GM23338 (cell line): ENCODE data around the gene MIEN1. TPM values are rescaled to one million over a fixed set of nuclear protein-coding genes. Genes with fewer than 3 reads are reported as not detected.

ENCODE experiments used
- ATAC-seq: fragments of 200-7000 bp; cut with Tn5 transposase; 3 replicates; pipeline ENCODE4 v1.9.1; 2020
- DNase-seq: peaks from one replicate; pipeline ENCODE4 v3.0.0-alpha.2; 2015; ENCODE audit warnings: low spot score
- H2AFZ ChIP-seq: fragments of 200-600 bp; sonication (generic); 2 replicates; pipeline ENCODE4 v1.8.0; 2016; ENCODE audit warnings: antibody characterized with exemption, mild to moderate bottlenecking, moderate library complexity
- H3F3A ChIP-seq: fragments of 200-600 bp; sonication (generic); replicated peaks from 2 replicates; pipeline ENCODE4 v1.8.0; 2017; ENCODE audit warnings: antibody characterized with exemption, mixed run types, low read depth
- H3K27ac ChIP-seq: fragments of 200-600 bp; sonication (generic); 2 replicates; pipeline ENCODE4 v1.6.1; 2016; ENCODE audit warnings: low read depth
- H3K27me3 ChIP-seq: fragments of 200-600 bp; sonication (generic); 2 replicates; pipeline ENCODE4 v1.8.0; 2016; ENCODE audit warnings: mild to moderate bottlenecking, mixed run types, moderate library complexity; ENCODE audit not compliant: insufficient read depth
- H3K36me3 ChIP-seq: fragments of 200-600 bp; sonication (generic); 2 replicates; pipeline ENCODE4 v1.8.0; 2016; ENCODE audit warnings: mild to moderate bottlenecking; ENCODE audit not compliant: insufficient read depth
- H3K4me1 ChIP-seq: fragments of 200-600 bp; sonication (generic); 2 replicates; pipeline ENCODE4 v1.8.0; 2016; ENCODE audit warnings: mild to moderate bottlenecking, moderate library complexity; ENCODE audit not compliant: insufficient read depth
- H3K4me2 ChIP-seq: fragments of 200-600 bp; sonication (generic); 2 replicates; pipeline ENCODE4 v1.7.1; 2017; ENCODE audit warnings: mixed run types
- H3K4me3 ChIP-seq: fragments of 200-600 bp; sonication (generic); 2 replicates; pipeline ENCODE4 v1.6.1; 2016; ENCODE audit warnings: mixed run types
- H3K79me2 ChIP-seq: fragments of 200-600 bp; sonication (generic); replicated peaks from 2 replicates; pipeline ENCODE4 v1.8.0; 2017; ENCODE audit warnings: mild to moderate bottlenecking; ENCODE audit not compliant: insufficient read depth
- H3K9me2 ChIP-seq: fragments of 200-600 bp; sonication (generic); 2 replicates; pipeline ENCODE4 v1.8.0; 2017; ENCODE audit not compliant: insufficient read depth
- H4K20me1 ChIP-seq: fragments of 200-600 bp; sonication (generic); replicated peaks from 2 replicates; pipeline ENCODE4 v1.8.0; 2017; ENCODE audit warnings: mild to moderate bottlenecking; ENCODE audit not compliant: insufficient read depth
- H3K27ac Mint-ChIP-seq: 2 replicates; pipeline ENCODE4 v1.8.0; 2020; ENCODE audit warnings: inconsistent platforms, mild to moderate bottlenecking, moderate library complexity, mixed read lengths
- H3K27me3 Mint-ChIP-seq: 3 replicates; pipeline ENCODE4 v1.8.0; 2022; ENCODE audit warnings: low read depth, mild to moderate bottlenecking, moderate library complexity, mixed read lengths, inconsistent platforms; ENCODE audit not compliant: insufficient read depth, poor library complexity
- H3K36me3 Mint-ChIP-seq: 3 replicates; pipeline ENCODE4 v1.8.0; 2021; ENCODE audit warnings: low read depth, mild to moderate bottlenecking, inconsistent platforms, moderate library complexity, mixed read lengths
- H3K4me1 Mint-ChIP-seq: 3 replicates; pipeline ENCODE4 v1.8.0; 2020; ENCODE audit warnings: mild to moderate bottlenecking, inconsistent platforms, mixed read lengths
- H3K4me3 Mint-ChIP-seq: 3 replicates; pipeline ENCODE4 v1.8.0; 2021; ENCODE audit warnings: moderate library complexity, mild to moderate bottlenecking, inconsistent platforms, mixed read lengths
- H3K9me3 Mint-ChIP-seq: 3 replicates; pipeline ENCODE4 v1.8.0; 2020; ENCODE audit warnings: moderate library complexity, mild to moderate bottlenecking, inconsistent platforms, mixed read lengths
- CTCF ChIP-seq, 2 experiments: fragments of 200-600 bp in 1 of 2; sonication (generic) in 1 of 2; conservative IDR thresholded peaks; 2 replicates each; pipeline versions ENCODE4 v1.5.1 to v1.6.1; 2016 to 2017; ENCODE audit warnings: antibody characterized with exemption in 2 of 2, low read depth in 2 of 2, mild to moderate bottlenecking in 2 of 2, moderate library complexity in 1 of 2
- ETS1 ChIP-seq: IDR thresholded peaks from 2 replicates; pipeline ENCODE4 v1.6.1; 2016; ENCODE audit warnings: antibody characterized with exemption
- EZH2 ChIP-seq: fragments of 200-600 bp; sonication (generic); IDR thresholded peaks from one replicate; pipeline ENCODE4 v1.8.0; 2017; ENCODE audit warnings: antibody characterized with exemption, mild to moderate bottlenecking, low read depth; ENCODE audit not compliant: unreplicated experiment
- NANOG ChIP-seq: IDR thresholded peaks from 2 replicates; pipeline ENCODE4 v1.6.1; 2016; ENCODE audit warnings: antibody characterized with exemption, borderline replicate concordance
- POLR2AphosphoS5 ChIP-seq: IDR thresholded peaks from 2 replicates; pipeline ENCODE4 v1.6.1; 2016; ENCODE audit warnings: antibody characterized with exemption, low read depth
- STAT1 ChIP-seq: IDR thresholded peaks from one replicate; pipeline ENCODE4 v1.6.1; 2016; ENCODE audit warnings: antibody characterized with exemption; ENCODE audit not compliant: unreplicated experiment
- ZNF114 ChIP-seq: fragments of 250-450 bp; sonication (Bioruptor Pico); IDR thresholded peaks from 2 replicates; pipeline ENCODE4 v1.5.0; 2020; ENCODE audit warnings: mild to moderate bottlenecking, moderate library complexity
- polyA plus RNA-seq: library from polyadenylated mRNA; unstranded; fragments of >200 nt; fragmentation: Nextera tagmentation; extraction: Ambion mirVana; gene quantifications from 2 replicates; pipeline ENCODE4 v1.2.1, GENCODE V29; 2016
- total RNA-seq: library from RNA; depleted of rRNA; stranded (reverse); fragments of >200 nt; shearing (Covaris generic); gene quantifications from 2 replicates; pipeline ENCODE4 v1.2.3, GENCODE V29; 2014

The MIEN1 gene
- total and polyA plus RNA-seq, 2 experiments from 2014 or later = 37.1 to 91.8 TPM

- no peak overlapping the region for H3K4me3 Mint-ChIP-seq
- Histone ChIP-seq H3K27me3 (no peaks in the 10 kb centered on the region), H3K4me1 (peaks cover 5% of the 10 kb centered on the region), H3F3A (0 out of 2 replicates have a peak, but pooled peaks cover 2% of the 10 kb centered on the region), H3K9me2 (no peaks in the 10 kb centered on the region), H2AFZ (no peak overlapping the region), H4K20me1 (peaks cover 24% of the 10 kb centered on the region), H3K36me3 (peaks cover 36% of the 10 kb centered on the region), H3K4me3 (no peak overlapping the region), H3K79me2 (peaks cover 22% of the 10 kb centered on the region), H3K4me2 (no peak overlapping the region), H3K27ac (no peak overlapping the region)
- ATAC-seq (no peak), DNase-seq (no peak)
- H3K36me3 Mint-ChIP-seq = peaks cover 79% of the 10 kb centered on the region
- peaks cover 10% of the 10 kb centered on the region for H3K4me1 Mint-ChIP-seq
- no peaks in the 10 kb centered on the region for H3K9me3 Mint-ChIP-seq
- peaks cover 6% of the 10 kb centered on the region for H3K27me3 Mint-ChIP-seq
- H3K27ac Mint-ChIP-seq = no peak overlapping the region
- TF ChIP-seq ZNF114 (CRISPR knock-in tag) = no peak
- no peak for TF ChIP-seq NANOG
- no peak for TF ChIP-seq STAT1
- TF ChIP-seq CTCF (conservative IDR thresholded peaks at IDR 0.05; ENCODE audit: low read depth in 2 of 2) = no peak
Observed at GRCh38 chr17:39709998-39710964, 20.1 kb downstream of the MIEN1 start.

- Histone ChIP-seq H3K79me2 (peaks cover 30% of the 10 kb centered on the region), H3K9me2 (no peaks in the 10 kb centered on the region), H3K4me2 (no peak overlapping the region), H3K4me1 (peaks cover 13% of the 10 kb centered on the region), H3K27ac (no peak overlapping the region), H3K36me3 (peaks cover 36% of the 10 kb centered on the region), H3K4me3 (no peak overlapping the region), H3K27me3 (no peaks in the 10 kb centered on the region), H3F3A (0 out of 2 replicates have a peak, but pooled peaks cover 2% of the 10 kb centered on the region), H2AFZ (no peak overlapping the region), H4K20me1 (peaks cover 29% of the 10 kb centered on the region)
- TF ChIP-seq ETS1 (no peak), EZH2 (no peak), POLR2AphosphoS5 (no peak), CTCF (conservative IDR thresholded peaks at IDR 0.05; ENCODE audit: low read depth in 2 of 2) (no peak)
- no peak for DNase-seq
- Mint-ChIP-seq H3K36me3 (peaks cover 77% of the 10 kb centered on the region), H3K27ac (peak overlapping the region; percentile 28), H3K4me3 (no peak overlapping the region), H3K4me1 (peaks cover 18% of the 10 kb centered on the region), H3K27me3 (peaks cover 6% of the 10 kb centered on the region), H3K9me3 (no peaks in the 10 kb centered on the region)
- ATAC-seq = no peak
Observed at GRCh38 chr17:39709319-39709997, 20.9 kb downstream of the MIEN1 start.
